Adrenal gland (tissue), 5 donors: ENCODE results near the gene NDUFS5.

ENCODE experiments used
- POLR2A ChIP-seq, 2 donors: fragments of 450-650 bp; IDR thresholded peaks; one replicate each; pipeline ENCODE4 v1.6.1; 2017; ENCODE audit warnings: antibody characterized with exemption in 2 of 2, mild to moderate bottlenecking in 2 of 2, moderate library complexity in 1 of 2
- TF ChIP-seq, protein P1 (sequence below), 6 experiments: fragments of 450-650 bp in 4 of 6; fragments of 200-600 bp in 2 of 6; sonication (generic) in 1 of 6; IDR thresholded peaks; 1 replicate in 5 of 6; 2 replicates in 1 of 6; pipeline versions ENCODE4 v1.5.1 to v1.8.0; 2016 to 2021; ENCODE audit warnings: antibody characterized with exemption in 6 of 6, mild to moderate bottlenecking in 2 of 6, moderate library complexity in 1 of 6
- donor health status: DM: no; HTN: no; CAD: no.

DNA sequence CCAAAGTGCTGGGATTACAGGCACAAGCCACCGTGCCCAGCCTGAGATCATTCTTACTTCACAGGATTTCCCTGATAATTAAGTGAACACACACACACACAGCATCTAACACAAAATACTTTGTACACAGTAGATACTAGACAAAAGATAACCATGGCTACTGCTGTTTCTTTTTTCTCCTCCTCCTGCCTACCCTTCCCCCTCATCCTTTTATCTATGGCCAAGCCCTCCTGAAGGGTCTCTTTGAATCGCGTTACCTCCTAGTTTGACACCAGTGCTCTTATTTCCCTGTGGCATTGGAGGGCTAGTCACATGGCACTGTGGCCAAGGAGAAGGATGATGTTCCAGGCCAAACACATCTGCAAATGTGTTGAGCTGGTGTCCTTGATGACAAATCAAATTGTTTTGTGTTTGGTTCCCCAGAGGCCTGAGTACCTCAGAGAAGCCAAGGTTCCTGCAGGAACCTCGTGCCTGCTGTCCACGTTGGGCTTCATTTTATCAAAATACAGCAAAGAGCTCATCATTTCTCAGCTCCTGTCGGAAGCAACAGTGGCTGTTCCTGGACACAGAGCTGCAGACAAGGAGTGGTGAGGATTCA, 20.6 kb downstream of the NDUFS5 start:
- TF ChIP-seq, protein P1, sequence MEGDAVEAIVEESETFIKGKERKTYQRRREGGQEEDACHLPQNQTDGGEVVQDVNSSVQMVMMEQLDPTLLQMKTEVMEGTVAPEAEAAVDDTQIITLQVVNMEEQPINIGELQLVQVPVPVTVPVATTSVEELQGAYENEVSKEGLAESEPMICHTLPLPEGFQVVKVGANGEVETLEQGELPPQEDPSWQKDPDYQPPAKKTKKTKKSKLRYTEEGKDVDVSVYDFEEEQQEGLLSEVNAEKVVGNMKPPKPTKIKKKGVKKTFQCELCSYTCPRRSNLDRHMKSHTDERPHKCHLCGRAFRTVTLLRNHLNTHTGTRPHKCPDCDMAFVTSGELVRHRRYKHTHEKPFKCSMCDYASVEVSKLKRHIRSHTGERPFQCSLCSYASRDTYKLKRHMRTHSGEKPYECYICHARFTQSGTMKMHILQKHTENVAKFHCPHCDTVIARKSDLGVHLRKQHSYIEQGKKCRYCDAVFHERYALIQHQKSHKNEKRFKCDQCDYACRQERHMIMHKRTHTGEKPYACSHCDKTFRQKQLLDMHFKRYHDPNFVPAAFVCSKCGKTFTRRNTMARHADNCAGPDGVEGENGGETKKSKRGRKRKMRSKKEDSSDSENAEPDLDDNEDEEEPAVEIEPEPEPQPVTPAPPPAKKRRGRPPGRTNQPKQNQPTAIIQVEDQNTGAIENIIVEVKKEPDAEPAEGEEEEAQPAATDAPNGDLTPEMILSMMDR (IDR thresholded peaks at IDR 0.05) = no peak
- TF ChIP-seq POLR2A (IDR thresholded peaks at IDR 0.05) = no peak
